Measurements from ENCODE around the gene TREML4.
"Not testable (repeated sequence)": the region's sequence is repeated elsewhere in the genome, so short reads cannot be mapped to it uniquely, and the experiment has no call there.

Gene TREML4, protein sequence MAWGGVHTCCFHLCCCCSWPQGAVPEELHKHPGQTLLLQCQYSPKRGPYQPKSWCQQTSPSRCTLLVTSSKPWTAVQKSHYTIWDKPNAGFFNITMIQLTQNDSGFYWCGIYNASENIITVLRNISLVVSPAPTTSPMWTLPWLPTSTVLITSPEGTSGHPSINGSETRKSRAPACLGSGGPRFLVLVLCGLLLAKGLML

GRCh38 chr6:41228096-41228495 lies at the start of gene TREML4:
TREML4 (plus strand) TSS chr6:41228349; CDS start chr6:41228428, 79 bp downstream.
- DNase-seq (ENCODE audit: low read depth in 2 of 2) = no peak

GRCh38 chr6:41179163-41179562 lies 49.0 kb upstream of the TREML4 start:
- DNase-seq (ENCODE audit: low read depth in 2 of 2) = no peak

DNA sequence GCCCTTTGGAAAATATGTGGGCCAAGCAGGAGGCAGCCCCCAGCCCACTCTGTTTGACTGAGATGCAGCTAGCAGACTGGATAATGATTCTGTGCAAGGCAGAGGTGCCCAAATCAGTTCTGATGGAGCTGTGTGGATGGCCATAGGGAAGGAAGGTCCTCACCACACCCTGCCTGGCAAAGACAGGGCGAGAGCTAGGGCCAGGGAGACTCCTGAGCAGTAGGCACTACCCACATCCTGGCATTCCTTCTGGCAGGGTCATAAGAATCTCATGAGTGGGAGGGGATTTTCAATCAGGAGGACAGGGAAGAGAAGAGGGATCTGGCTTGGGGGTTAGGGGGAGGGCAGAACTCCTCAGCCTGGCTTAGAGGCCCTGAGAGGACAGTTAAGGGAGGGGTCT lies 46.6 kb upstream of the TREML4 start:
- DNase-seq (ENCODE audit: low read depth in 2 of 2) = no peak

DNA sequence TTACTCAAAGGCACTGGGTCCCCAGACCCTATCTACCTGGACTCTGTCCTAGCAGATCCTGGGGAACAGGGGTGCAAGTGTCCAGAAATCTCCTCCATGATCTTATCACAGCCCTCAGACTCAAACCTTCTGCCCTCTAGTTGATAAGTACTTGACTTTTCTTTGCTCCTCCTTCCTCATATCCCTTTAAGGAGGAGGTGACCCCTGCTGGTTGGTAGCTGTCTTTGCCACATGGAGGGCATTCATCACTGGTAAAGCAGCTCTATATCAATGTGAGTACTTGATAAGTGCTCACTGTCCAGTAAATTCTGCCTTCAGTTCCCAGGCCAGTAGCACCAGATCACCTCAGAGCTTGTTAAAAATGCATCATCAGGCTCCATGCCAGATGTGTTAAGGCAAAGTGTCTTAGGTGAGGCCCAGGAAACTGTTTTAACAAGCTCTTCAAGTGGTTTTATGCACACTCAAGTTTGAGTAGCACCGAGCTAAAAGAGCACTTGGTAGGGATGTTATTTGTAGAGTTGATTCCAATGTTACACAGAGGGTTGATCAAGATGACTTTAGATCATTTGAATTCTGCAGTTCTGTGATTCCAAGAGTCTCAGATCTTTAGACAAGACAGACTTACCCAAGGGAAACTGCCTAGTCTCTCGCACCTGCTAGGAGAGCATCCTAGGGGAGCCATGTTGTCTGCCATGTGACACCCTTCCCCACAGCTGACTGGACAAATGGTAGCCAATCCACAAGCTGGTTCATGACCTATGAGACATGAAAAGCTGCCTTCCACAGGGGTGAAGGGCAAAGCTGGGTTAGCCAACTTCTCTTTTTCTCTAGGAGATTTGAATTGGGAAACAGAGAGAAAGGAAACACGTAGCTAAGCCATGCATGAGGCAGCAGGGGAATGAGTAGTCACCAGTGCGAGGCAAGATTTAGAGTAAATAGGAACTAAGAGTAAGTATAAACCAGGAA lies 45.8 kb upstream of the TREML4 start:
- no peak for DNase-seq (ENCODE audit: low read depth in 2 of 2)

DNA sequence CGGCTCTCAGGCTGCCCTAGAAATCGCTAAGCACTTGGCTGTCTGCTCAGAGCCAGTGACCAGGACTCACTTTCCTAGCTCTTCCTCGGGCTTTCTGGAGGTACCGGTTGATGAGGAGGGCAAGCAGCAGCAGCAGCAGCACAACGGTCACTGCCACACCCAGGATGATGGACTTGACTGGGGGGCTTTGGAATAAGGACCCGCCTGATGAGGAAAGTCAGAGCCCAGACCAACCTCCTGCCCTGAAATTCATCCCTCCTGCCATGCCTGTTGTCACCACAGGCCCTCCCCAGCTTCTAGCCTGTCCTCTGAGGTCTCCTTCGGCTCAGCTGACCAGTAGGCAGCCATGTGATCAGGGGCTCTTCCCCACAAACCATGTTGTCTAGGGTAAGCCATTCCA lies 43.4 kb upstream of the TREML4 start:
- DNase-seq (ENCODE audit: low read depth in 2 of 2) = no peak

DNA sequence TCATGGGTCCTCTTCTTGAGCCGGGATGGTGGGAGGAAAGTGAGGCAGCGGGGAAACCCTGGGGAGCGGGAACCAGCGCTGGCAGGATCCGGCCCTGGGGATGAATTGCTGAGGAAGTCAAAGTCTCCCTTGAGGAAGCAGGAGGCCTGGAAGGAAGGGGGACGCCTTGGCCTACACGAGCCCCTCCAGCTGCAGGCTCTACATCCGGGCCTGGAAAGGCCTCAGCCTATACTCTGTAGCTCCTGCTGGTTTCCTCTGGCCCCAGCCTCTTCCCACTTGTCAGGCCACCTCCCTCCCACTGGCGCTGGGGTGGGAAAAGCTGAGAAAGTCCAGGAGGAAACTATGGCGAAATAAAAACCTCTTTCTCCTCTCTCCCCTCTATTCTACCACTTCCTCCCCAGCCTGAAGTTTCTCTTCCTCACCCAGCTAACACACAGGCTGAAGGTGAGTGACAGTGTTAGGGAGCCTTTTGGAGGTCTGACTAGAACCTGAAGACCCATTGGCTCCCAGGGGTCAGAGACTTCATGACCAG lies 42.1 kb upstream of the TREML4 start:
- no peak for DNase-seq (ENCODE audit: low read depth in 2 of 2)

GRCh38 chr6:41187924-41188886 lies 39.9 kb upstream of the TREML4 start:
- DNase-seq (ENCODE audit: low read depth in 2 of 2) = no peak

GRCh38 chr6:41189046-41189445 lies 39.1 kb upstream of the TREML4 start:
- not testable (repeated sequence) for DNase-seq (ENCODE audit: low read depth in 2 of 2)

DNA sequence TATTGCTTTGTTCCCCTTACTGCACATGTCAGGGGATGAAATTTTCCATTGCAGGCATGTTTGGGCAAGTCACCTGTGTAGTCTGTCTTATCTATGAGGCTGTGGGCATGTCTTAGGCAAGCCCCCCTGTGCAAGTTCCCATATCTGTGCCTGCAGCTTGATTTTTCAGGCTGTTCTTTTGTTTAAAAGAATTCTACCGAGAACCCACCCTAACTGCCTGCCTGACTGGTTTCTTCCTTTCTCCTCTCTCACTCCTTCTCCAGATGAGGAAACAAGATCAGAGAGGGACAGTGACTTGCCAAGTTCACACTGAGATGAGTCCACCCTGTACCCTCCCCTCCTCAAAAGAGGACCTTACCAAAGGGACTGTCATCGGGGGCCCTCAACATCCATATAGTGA lies 38.2 kb upstream of the TREML4 start:
- no peak for DNase-seq (ENCODE audit: low read depth in 2 of 2)

DNA sequence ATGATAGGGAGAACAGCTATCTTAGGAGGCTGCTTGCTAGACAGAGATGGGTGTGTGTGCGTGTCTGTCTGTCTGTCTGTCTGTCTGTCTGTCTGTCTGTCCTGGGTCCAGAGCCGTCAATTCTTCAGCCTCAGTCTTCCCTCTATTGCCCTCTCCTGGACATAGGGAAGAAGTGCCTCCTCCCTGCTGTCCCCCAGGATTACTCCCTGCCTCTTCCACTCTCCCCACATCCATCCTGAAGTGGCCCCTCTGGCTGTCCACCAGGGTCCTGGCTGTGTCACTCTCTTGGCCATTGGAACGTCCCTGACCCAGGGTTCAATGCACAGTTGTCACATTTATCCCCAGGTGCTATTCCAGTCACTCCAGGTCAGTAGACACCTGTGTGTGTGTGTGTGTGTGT lies 37.4 kb upstream of the TREML4 start:
- DNase-seq (ENCODE audit: low read depth in 2 of 2) = no peak

GRCh38 chr6:41191569-41191968 lies 36.6 kb upstream of the TREML4 start:
- peak in 1 of 2 donors; percentile 21 for DNase-seq (ENCODE audit: low read depth in 2 of 2)

DNA sequence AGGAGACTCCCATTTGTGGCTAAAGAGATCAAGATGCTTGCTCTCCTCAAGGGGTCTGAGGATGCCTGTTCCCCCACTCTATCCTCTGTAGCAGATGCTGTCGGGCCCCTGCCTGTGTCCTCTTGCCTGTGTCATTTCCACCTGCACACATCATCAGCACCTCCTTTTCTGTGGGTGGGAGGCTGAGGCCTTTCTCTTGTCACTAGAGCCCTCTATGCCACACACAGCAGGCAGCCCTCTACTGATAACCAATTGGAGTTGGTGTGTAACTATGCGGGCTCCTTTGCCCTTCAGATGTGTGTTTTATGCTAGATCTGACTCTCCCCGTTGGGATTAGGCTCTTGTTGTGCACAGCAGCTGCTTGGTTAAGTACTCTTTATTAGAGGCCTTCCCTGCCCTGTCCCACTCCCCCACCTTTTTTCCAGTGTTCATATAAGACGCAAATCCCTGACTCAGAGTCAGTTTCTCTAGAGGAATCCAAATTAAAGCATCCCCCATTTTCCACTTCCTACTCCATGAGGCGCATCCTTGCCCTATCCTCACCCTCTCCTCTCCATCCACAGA lies 34.9 kb upstream of the TREML4 start:
- DNase-seq (ENCODE audit: low read depth in 2 of 2) = no peak

DNA sequence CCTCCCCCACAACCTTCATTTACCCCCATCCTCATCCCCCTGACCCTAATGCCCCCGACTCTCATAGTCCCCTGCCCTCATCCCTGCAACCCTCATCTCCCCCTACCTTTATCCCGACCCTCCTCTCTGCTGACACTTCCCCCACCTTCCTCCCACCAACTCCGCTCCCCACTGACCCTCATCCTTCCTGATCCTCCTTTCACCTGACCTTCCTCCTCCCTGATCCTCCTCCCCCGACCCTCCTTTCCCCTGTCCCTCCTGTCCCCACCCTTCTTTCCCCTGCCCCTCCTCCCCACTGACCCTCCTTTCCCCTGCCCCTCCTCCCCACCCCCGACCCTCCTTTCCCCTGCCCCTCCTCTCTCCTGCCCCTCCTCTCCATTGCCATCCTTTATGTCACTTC lies 34.3 kb upstream of the TREML4 start:
- DNase-seq (ENCODE audit: low read depth in 2 of 2) = no peak

DNA sequence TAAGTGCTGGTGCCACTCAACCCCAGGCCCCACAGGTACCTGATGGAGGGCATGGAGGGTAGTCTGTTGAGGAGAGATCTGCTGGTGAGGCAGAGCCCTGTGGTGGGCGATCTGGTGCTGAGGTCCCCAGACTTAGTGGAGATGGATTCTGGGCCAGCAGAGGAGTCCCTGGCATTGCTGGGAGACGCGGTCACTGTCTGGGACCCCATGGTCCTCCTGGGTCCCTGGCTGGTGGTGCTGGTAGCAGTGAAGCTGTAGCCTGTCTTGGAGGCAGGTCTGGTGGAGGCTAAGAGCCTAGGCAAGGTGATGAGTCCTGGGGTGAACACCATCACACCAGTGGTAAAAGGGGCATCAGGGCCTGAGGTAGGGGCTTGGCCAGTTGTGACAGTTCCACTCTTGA lies 33.8 kb upstream of the TREML4 start:
- no peak for DNase-seq (ENCODE audit: low read depth in 2 of 2)

DNA sequence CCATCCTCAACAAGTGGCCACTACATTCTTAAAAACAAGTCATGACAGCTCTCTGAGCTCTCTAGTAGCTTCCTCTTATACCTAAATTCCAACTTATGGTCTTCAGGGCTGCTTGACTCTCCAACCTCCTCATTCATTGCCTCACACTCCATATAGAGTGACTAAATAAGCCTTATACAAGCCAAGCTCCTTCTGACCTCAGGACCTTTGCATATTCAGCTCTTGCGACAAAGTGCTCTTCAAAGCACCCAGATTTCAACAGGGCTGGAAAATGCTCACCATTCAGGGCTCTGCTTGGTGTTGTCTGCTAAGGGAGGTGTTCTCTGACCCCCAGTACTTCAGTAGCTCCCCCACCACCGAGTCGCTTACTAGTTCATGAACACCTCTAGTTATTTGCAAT lies 30.9 kb upstream of the TREML4 start:
- no peak for DNase-seq (ENCODE audit: low read depth in 2 of 2)

- DNase-seq (ENCODE audit: low read depth in 2 of 2) = no peak
Observed at GRCh38 chr6:41199552-41200246, 28.4 kb upstream of the TREML4 start.

DNA sequence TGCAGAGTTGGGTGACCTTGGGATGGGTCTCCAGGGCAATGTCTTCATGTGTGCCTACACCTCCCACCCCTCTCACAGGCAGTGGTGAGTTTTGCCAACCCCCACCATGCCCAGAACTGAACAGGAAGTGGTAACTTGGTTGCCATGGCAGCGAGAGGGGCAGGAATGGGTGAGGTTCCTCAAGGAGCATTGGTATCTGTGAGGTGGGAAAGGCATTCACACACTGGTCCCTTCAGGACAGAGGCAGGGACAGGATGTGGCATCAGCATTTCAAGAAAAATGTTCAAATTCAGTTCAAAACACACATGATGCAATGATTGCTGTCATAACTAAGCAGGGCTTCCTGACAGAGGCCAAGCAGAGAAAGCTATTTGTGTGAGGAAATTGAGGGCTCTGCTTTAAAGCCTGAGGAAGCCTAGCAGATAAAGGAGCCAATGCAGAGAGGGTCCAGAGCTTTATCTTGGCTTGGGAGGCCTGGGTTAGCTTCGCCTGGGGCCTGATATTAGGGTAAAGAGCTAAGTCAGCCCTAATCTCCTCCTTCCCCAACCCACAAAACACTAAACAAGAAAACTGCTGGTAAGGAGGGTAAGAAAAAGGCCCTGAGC lies 27.8 kb upstream of the TREML4 start:
- no peak for DNase-seq (ENCODE audit: low read depth in 2 of 2)

DNA sequence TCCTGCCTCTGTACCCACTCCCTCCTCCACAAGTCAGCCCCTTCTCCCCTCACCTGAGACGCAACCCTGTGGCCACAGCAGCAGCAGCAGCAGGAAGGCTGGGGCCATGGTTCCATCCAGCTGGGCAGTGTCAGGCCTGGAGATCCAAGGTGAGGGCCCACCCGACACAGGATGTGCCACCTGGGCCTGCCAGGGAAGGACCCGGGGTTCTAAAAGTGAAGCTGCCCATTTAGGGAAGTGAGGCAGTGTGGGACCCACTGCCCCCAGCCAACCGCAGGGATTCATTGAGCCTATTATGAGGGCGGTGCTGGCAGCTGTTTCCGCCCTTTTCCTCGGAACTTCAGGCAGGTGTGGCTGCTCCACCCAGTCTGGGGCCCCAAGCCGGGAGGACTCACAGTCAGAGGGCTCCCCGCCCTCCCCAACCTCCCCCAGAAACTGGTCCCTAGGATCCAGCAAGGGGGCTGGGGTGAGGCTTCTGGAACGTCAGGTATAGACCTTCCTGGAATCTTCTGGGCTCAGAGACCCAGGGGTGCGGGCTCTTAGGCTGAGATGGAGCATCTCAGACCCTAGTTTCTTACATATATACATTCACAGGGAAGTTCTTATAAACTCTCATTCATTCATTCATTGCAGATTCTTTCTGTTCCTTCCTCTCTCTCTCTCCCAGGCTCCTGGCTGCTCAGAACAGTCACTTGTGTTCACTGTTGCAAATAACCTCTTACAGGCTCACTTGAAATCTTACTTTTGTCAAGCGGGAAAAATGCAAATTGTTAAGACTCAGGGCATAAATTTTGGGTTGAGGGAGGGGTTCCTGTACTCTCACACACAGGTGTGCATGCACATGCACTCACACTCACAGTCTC lies 27.0 kb upstream of the TREML4 start, which contains the start of gene TREML2:
TREML2 (minus strand) TSS at position 249 of the 863 bp plus-strand sequence; CDS start at position 108, 141 bp downstream.
- no peak for DNase-seq (ENCODE audit: low read depth in 2 of 2)

DNA sequence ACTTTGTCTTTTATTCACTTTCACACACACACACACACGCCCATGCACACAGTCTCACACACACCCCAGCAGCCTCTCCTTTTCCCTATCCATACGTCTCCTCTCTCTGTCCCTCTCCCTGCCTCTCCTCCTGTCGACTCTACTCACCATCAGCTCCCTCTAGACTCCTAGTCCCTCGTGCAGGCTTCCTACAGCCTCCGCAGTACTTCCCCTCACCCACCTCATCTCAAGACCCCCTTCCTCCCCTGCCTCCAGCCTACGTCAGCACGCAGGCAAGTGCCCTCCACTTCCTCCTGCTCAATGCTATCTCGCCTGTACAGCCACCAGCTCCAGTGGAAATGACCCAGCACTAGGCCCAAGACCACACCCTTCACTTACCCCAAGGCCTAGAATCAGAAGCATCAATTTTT lies 26.4 kb upstream of the TREML4 start:
- no peak for DNase-seq (ENCODE audit: low read depth in 2 of 2)
